ENCODE results near the gene STARD9. TPM values are rescaled to one million over a fixed set of nuclear protein-coding genes. Genes with fewer than 3 reads are reported as not detected.

Gene STARD9
- total RNA-seq, 6 experiments from 2014 or later = 1.9 to 2.8 (median 2.3) TPM

DNA sequence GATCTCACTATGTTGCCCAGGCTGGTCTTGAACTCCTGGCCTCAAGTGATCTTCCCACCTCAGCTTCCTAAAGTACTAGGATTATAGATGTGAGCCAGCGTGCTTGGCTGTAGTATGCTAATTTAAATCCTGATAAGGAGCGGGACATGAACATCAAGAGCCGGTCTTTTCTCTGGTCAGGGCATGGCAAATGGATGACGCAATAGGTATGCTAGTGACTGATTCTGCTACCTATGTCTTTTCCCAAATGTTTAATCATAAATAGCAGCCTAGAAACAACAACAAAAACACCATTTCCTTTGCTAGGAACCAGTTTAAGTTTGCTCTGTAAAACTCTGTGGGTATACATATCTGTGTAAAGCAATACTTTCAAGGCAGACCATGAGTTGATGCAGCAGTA, 64.7 kb downstream of the STARD9 start:
- Mint-ChIP-seq H3K27ac (no peak overlapping the region), H3K36me3 (ENCODE audit: low read depth) (peaks cover 18% of the 10 kb centered on the region), H3K4me3 (no peak overlapping the region), H3K27me3 (ENCODE audit: insufficient read depth) (no peaks in the 10 kb centered on the region), H3K9me3 (no peaks in the 10 kb centered on the region), H3K4me1 (ENCODE audit: low read depth) (0 out of 2 replicates have a peak, but pooled peaks cover 7% of the 10 kb centered on the region)
- TF ChIP-seq, protein P1, sequence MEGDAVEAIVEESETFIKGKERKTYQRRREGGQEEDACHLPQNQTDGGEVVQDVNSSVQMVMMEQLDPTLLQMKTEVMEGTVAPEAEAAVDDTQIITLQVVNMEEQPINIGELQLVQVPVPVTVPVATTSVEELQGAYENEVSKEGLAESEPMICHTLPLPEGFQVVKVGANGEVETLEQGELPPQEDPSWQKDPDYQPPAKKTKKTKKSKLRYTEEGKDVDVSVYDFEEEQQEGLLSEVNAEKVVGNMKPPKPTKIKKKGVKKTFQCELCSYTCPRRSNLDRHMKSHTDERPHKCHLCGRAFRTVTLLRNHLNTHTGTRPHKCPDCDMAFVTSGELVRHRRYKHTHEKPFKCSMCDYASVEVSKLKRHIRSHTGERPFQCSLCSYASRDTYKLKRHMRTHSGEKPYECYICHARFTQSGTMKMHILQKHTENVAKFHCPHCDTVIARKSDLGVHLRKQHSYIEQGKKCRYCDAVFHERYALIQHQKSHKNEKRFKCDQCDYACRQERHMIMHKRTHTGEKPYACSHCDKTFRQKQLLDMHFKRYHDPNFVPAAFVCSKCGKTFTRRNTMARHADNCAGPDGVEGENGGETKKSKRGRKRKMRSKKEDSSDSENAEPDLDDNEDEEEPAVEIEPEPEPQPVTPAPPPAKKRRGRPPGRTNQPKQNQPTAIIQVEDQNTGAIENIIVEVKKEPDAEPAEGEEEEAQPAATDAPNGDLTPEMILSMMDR (IDR thresholded peaks at IDR 0.05) = no peak
- no peak for DNase-seq

- no peaks in the 10 kb centered on the region; the same call in 1 of the 2 replicates for H3K27me3 Mint-ChIP-seq (ENCODE audit: insufficient read depth)
- no peak overlapping the region for H3K4me3 Mint-ChIP-seq
- H3K36me3 Mint-ChIP-seq (ENCODE audit: low read depth) = no peaks in the 10 kb centered on the region; the same call in 1 of the 2 replicates
- TF ChIP-seq, protein P1 (IDR thresholded peaks at IDR 0.05) = peak; percentile 90
- DNase-seq = peak; percentile 86
- peaks cover 16% of the 10 kb centered on the region for H3K4me1 Mint-ChIP-seq (ENCODE audit: low read depth)
- peak overlapping the region; percentile 3; the same call in 1 of the 2 replicates for H3K27ac Mint-ChIP-seq
- H3K9me3 Mint-ChIP-seq = no peaks in the 10 kb centered on the region
Measured at GRCh38 chr15:42650208-42651066, 75.0 kb downstream of the STARD9 start.

DNA sequence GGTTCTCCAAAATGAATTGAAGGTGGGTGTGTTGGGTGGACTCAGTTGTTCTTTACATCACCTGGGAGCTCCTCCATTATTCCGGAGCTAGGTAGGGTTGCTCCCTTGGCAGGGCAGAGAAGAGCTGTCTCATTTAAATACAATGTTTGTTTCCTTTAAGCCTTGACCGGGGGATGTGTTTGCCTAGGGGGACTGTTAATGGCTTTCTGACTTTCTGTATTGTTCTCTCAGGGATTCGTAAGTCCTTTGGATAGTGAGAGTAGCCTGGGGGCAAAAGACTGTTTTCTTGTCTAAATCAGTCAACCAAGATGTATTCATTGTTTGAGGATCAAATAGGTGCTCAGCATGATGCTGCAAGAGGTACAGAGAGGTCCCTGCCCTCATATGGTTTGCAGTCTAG, 90.4 kb downstream of the STARD9 start:
- TF ChIP-seq, protein P1 (IDR thresholded peaks at IDR 0.05) = no peak
- Mint-ChIP-seq H3K27ac (no peak overlapping the region), H3K36me3 (ENCODE audit: low read depth) (peaks cover 20% of the 10 kb centered on the region; the same call in 1 of the 2 replicates), H3K9me3 (no peaks in the 10 kb centered on the region), H3K4me3 (no peak overlapping the region), H3K4me1 (ENCODE audit: low read depth) (peaks cover 5% of the 10 kb centered on the region), H3K27me3 (ENCODE audit: insufficient read depth) (no peaks in the 10 kb centered on the region; the same call in 1 of the 2 replicates)
- no peak for DNase-seq

GRCh38 chr15:42667855-42668254, 92.4 kb downstream of the STARD9 start:
- peaks cover 13% of the 10 kb centered on the region for H3K4me1 Mint-ChIP-seq (ENCODE audit: low read depth)
- no peaks in the 10 kb centered on the region for H3K9me3 Mint-ChIP-seq
- TF ChIP-seq, protein P1 (IDR thresholded peaks at IDR 0.05) = no peak
- DNase-seq = no peak
- H3K4me3 Mint-ChIP-seq = no peak overlapping the region
- H3K27me3 Mint-ChIP-seq (ENCODE audit: insufficient read depth) = no peaks in the 10 kb centered on the region; the same call in 1 of the 2 replicates
- peaks cover 22% of the 10 kb centered on the region; the same call in 1 of the 2 replicates for H3K36me3 Mint-ChIP-seq (ENCODE audit: low read depth)
- H3K27ac Mint-ChIP-seq = no peak overlapping the region

GRCh38 chr15:42670451-42670850, 95.0 kb downstream of the STARD9 start:
- Mint-ChIP-seq H3K4me3 (no peak overlapping the region), H3K9me3 (no peaks in the 10 kb centered on the region), H3K27me3 (ENCODE audit: insufficient read depth) (no peaks in the 10 kb centered on the region; the same call in 1 of the 2 replicates), H3K27ac (no peak overlapping the region), H3K36me3 (ENCODE audit: low read depth) (peaks cover 17% of the 10 kb centered on the region; the same call in 1 of the 2 replicates), H3K4me1 (ENCODE audit: low read depth) (peaks cover 13% of the 10 kb centered on the region)
- TF ChIP-seq, protein P1 (IDR thresholded peaks at IDR 0.05) = no peak
- no peak for DNase-seq
